HG02642 (cell line): ENCODE results near the gene ZNF850.

Experiments
- ATAC-seq: cut with Tn5 transposase; IDR thresholded peaks from one replicate; pipeline ENCODE4 v1.9.1; 2021; ENCODE audit warnings: mild to moderate bottlenecking; ENCODE audit not compliant: unreplicated experiment, poor library complexity

The ZNF850 gene

GRCh38 chr19:36709423-36709822, 63.2 kb downstream of the ZNF850 start:
- no peak for ATAC-seq

- no peak for ATAC-seq
These were observed 65.5 kb downstream of the ZNF850 start for GRCh38 chr19:36707134-36707533.

DNA sequence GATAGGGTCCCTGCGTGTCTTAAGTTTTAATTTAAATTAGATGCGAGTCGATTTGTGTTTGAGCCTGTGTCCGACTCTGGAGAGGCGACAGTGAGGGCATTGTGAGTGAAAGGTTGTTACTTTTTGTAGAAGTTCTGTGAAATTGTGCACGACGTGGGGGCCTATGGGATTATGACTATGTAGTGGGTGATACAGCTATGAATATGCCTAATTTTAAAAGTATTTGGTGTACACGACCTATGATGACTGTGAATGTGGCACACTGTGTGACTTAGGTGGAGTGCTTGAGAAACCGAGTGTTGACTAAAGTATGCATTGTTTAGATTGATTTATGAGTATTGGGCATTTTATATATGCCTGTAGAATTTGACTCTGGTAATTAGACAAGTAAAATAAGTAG, 84.5 kb downstream of the ZNF850 start:
- ATAC-seq, result no peak

DNA sequence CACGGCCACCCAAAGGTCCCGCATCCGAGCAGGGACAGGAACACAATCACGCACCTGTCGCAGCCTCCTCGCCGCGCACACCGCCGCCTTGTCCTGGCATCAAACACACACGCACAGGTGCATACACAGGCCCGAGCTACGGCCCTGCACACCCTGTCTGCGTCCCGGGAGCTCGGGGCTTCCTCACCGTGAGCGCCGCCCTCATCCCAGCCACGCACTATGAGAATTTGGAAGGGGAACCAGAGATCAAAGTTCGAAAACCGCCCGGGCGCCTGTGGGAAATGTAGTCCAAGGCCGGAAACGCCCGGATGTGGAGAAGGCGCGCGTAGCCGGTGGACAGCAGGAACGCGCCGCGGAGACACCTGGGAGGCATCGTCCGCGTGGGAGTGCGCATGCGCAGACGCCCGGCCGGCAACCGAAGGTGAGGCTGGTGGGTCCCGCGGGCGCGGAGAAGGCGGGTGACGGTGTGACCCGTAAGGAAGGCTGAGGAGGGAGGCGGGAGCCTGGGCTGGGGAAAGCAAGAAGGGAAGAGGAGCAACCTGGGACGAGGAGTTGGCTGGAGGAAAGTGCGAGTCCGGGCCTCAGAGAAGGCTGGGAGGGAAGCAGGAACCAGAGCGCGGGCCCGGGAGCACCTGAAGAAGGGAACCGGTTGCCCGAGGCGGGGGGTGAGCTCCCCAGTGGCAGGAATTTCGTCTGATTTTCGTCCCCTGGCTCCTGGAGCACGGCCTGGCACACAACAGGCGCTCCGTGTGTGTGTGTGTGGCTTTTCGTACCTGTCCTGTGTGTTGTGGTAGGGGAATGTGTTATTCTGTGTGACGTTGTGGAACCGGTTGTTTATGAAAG, 85.2 kb downstream of the ZNF850 start, which contains the start of gene ZNF567:
Gene ZNF567 (plus strand): TSS at position 399 of the 843 bp plus-strand sequence. CDS start 7,256 bp downstream, outside the sequence.
- peak; percentile 95 for ATAC-seq

DNA sequence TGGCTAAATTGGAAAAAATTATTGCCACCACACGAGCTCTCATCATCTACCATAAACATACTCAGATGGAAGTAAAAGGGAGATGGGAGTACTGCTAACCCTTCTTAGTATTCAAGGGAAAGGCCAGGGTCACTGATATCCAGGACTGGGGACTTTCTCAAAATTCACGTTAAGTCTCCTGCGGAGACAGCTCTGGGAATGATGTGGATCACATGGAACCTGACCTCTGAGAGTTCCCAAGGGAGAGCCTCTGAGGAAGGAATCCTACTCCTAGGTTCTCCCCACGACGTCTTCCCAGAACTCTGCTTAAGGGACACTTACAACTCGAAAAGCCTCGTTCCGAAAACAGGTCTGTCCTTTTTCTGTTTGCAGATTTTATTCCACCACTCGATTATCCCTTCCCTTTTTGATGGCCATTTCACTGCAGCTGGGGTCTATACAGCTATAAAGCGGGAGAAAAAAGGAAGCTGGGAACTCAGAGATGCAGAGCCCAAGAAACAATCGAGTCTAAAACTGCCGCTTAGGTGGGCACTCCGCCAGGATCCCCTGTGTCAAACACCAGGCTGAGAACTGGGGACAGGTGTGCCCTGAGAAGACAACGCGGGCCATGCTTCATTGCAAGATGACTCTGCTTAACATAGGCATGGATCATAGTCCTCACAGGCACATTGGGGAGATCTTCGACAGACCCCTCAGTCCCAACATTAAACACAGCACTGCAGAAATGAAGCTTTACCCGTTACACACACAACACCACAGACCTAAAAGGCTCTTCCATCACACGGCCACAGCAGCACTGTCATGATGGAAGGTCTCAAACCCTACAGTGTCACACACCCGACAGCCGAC, 86.0 kb downstream of the ZNF850 start:
- ATAC-seq, result peak; percentile 1

DNA sequence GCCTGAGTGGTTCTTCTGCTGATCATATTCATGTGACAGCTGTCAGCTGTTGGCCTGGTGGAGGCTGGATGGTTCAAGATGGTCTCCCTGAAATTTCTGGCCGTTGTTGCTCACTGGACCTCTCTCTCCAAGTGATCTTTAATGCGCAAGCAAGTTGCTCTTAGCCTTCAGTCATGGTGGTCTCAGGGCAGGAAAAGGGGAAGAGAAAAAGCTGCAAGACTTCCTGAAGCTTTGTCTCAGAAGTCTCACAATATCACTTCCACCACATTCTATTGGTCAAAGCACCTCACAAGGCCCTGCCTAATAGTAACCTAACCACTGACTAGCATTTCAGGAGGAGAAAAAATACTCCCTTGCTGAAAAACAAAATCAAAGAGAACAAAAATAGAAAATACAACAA, 86.8 kb downstream of the ZNF850 start:
- ATAC-seq, result no peak

DNA sequence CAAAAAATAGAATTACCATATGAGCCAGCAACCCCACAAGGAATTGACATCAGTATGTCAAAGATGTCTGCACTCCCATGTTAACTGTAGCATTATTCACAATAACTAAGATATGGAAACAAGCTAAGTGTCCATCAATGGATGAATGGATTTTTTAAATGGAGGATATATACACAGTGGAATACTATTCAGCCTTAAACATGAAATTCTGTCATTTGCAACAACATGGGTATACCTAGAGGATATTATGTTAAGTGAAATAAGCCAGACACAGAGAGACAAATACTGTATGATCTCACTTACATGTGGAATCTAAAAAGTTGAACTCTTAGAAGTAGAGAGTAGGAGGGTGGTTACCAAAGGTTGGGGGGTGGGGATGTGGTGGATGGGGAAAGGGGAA, 93.2 kb downstream of the ZNF850 start:
- no peak for ATAC-seq

DNA sequence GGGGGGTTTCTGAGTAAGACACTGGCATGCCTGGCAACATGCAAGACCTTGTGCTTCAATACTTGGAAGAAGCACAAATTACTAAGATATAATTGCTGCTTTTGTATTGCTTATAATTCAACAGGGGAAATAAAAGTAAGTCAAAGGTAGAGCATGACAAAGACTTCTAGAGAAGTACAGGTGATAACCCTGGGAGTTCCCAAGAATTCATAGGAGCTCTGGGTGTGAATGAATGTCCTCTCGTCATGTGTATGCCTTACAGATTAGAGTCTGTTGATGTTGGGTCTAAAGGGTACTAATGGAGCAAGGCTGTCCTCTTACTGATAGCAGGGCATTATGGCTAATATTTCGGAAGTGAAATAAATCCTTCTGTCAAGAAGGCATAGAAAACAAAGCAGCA, 98.4 kb downstream of the ZNF850 start:
- ATAC-seq, result no peak

GRCh38 chr19:36672368-36672767, 100.2 kb downstream of the ZNF850 start:
- no peak for ATAC-seq

DNA sequence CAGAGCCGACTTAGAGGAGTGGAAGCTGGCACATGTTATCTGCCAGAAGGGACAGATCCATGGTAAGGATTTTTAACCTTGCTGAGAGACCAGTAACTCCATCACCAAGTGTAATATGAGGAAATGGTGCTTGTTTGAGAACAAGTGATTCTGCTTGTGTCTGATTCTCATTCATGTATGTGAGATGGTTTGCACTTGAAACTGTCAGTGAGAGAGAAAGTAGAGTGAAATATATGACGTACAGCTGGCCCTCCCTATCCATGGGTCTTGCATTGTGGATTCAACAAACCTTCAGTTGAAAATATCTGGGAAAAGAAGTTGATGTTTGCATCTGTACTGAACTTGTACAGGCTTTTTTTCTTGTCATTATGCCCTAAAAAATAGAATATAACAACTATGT, 104.0 kb downstream of the ZNF850 start:
- no peak for ATAC-seq

DNA sequence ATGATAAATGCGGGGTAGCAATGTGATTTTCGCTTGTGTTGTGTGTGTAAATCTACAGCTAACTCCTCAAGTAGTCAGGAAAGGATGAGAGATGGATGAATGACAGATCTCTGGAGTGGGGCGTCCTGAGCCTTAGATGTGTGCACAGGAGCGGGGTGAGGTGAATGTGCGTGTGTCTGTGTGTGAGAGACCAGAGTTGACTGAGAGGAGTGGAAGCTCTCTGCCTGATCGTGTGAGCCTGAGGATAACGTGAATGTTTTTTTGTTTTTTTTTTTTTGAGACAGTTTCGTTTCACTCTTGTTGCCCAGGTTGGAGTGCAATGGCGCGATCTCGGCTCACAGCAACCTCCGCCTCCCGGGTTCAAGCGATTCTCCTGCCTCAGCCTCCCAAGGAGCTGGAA, 106.8 kb downstream of the ZNF850 start:
- no peak for ATAC-seq
